ENCODE results near the gene C16orf92.

GRCh38 chr16:30010844-30011713 is 11.9 kb upstream of the C16orf92 start, which contains the start of gene DOC2A:
- TF ChIP-seq CTCF (conservative IDR thresholded peaks at IDR 0.05), result no peak
- no peak for TF ChIP-seq EZH2 (IDR thresholded peaks at IDR 0.05; ENCODE audit: low read depth)
